Erythroblast (primary cell): ENCODE results near the gene LRRC25.

Experiments
- DNase-seq, 2 experiments: peaks; one replicate each; lab custom pipeline; 2025; lab: John Stamatoyannopoulos, UW
- GATA1 ChIP-seq: IDR thresholded peaks from 2 replicates; pipeline ENCODE4 v1.6.1; 2011; ENCODE audit warnings: low read depth, mild to moderate bottlenecking, control low read depth, low read length, moderate library complexity
- POLR2A ChIP-seq: IDR thresholded peaks from 2 replicates; pipeline ENCODE4 v1.6.1; 2011; ENCODE audit warnings: mild to moderate bottlenecking, low read length

LRRC25 gene

DNA sequence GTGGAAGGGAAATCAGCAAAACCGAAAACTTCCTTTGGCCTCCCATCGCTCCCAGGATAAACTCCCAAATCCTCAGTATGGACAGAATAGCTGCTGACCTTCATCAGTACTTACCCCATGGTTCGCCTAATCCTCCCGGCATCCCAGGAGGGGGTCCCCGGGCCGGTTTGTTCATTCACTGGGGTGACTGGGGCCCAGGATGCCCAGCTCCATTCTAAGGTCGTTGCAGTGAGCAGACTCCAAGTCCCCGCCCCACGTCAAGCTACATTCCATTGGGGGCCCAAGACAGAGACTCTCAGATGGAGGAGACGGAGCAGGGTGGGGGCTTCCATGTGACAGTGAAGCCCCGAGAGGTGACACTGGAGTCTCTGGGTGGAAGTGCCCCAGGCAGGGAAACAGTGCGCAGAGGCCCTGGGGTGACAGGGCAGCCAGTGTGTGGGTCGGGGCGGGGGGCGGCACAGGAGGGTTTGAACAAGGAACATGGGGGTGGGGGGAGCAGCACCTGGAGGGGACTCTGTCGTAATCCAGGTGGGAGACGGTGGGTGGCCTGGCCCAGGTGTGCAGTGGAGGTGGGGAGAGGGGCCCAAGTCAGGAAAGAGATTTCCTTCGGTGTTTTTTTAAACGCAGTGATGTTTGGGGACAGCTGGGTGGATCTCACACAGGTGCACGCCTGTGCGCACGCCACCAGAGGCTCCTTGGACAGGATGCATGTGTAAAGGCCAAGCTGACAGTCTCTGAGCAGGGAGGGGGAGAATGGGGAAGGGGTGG lies 26.9 kb upstream of the LRRC25 start:
- DNase-seq: no peak
- no peak for TF ChIP-seq POLR2A
- TF ChIP-seq GATA1: no peak

DNA sequence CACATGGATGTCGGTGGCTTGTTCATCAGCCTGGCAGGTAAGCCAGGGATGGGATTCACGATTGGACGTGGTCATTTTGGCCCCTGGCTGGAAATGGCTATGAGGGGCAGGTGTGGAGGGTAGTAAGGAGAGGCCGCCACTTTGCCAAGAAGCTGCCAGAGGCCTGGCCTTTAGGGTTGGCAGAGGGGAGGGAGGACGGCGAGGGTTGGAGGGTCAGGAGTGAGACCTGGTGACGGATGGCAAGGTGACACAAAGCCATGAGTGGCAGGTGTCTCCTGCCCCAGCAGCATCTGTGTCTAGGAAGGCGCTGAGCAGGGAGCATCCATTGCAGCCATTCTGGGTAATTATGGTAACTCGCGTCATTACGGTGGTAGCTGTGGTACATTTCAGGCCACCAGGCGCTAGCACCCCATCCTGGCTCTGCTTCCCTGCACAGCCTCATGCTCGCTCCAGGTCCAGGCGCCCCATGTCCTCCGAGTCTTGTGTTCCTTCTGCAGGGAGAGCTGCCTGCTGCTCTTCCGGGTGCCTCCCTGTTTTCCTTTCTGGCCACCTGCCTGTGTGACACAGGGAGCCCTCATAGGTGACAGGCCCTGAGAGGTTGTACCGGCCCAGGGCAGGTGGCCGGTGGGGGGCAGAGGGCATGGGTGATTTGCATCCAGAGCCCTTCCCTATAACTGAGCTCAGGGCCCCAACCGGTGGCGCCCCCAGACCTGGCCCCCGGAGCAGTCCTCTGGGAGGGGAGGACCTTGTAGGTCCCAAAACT lies 26.0 kb upstream of the LRRC25 start:
- TF ChIP-seq POLR2A (no peak), GATA1 (no peak)
- DNase-seq: no peak

DNA sequence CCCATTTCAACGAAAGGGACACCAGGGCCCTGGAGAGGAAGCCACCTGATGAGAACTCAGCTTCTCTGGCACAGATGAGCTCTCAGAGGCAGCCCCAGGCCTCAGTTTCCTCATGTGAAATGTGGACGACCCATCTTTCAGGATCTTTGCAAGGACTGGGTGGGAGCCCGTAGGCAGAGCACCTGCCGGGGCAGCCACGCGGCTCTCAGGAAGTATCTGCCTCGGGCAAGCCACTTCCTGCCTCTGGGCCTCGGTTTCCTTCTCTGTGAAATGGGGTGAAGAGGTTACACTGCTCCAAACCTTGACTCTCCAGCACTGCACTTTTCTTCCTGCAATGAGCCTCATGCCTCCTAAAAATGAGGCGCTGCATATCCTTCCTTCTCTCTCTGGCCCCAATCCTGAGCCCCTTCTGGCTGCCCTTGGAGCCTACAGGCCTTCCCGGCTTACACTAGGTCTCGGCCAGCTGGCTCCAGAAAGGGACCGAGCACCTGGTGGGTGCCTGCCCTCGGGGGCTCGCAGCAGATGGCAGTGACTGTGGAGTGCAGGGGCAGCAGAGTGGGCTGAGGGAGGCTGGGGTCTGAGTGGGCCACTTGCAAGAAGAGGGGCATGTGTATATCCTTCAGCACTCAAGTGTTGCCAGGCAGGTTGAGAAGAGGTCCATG lies 25.2 kb upstream of the LRRC25 start:
- no peak for DNase-seq
- TF ChIP-seq POLR2A (no peak), GATA1 (no peak)

DNA sequence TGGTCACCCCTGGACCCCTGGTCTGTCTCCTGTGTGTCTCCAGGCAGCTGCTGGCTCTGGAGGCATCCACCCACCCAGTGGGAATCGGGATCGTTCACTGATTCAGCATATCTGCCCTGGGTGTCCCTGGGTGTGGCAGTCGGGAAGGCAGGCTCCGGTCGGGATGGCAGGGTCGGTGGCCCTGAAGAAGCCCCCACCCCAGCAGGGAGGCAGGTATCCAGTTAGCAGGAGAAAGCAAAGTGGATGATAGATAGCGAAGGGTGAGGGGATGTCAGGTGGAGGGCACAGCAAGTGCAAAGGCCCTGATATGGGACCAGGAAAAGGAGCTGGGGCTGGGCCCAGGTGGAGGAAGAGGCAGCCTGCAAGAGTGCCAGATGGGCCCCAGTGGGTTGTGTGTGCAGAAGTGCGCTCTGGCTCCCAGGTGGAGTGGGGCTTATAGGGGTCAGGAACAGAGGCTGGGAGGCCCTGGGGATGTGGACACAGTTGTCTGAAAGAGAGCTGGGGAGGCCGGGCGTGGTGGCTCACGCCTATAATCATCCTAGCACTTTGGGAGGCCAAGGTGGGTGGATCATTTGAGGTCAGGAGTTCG lies 24.0 kb upstream of the LRRC25 start:
- TF ChIP-seq GATA1 (no peak), POLR2A (no peak)

DNA sequence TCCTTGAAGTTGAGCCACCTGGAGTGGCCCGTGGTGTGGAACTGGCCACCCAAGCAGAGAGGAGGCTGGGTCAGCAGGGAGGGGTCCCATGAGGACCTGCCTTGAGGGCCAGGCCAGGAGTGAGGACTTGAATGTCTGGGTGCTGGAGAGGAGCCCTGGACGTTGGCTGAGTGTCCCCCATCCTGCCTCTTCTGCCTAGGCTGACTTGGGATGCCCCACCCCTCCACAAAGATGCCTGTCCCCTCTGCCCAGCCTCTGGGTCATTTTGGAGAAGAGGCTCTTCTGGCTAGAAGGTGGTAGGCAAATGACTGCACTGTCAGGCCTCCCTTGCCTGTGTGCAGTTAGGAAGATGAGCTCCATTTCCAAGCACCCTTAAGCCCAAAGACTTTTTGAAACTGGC lies 23.5 kb upstream of the LRRC25 start:
- TF ChIP-seq GATA1 (no peak), POLR2A (no peak)
- DNase-seq: no peak

More for the DNA sequence above, 24.0 kb upstream of the LRRC25 start:
- no peak for DNase-seq

DNA sequence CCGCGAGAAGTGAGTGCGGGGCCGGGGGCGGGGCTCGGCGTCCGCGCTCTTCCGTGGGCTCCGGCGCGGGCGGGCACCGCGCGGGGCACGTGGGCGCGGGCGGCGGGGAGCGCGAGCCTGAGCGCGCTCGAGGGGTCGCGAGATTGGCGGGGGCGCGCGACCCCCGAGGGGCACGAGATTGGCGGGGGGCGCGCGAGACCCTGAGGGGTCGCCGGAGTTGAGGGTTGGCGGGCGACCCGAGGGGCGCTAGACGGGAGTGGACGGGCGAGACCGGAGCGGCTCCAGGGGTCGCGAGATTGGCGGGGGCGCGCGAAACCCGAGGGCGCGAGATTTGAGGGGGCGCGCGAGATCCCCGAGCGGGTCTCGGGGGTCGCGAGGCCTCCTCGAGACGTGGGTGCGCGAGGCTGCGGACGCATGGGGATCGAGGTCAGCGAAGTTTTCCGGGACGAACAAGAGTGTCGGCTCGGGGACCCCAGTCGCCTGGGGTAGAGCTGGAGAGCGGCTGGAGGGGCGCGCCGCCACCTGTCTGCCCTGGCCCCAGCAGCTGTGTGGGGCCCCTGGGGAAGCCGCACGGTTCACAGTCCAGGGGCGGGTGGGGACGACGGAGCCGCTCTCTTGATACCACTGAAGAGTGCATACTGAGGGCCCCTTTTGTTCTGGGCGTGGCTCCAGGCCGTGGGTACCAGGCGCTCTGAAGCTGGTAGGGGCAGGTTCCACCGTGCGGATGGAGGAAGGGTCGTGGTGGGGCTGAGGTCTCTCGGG lies 22.5 kb upstream of the LRRC25 start:
- peak; percentile 75 to 77 for DNase-seq
- no peak for TF ChIP-seq GATA1

DNA sequence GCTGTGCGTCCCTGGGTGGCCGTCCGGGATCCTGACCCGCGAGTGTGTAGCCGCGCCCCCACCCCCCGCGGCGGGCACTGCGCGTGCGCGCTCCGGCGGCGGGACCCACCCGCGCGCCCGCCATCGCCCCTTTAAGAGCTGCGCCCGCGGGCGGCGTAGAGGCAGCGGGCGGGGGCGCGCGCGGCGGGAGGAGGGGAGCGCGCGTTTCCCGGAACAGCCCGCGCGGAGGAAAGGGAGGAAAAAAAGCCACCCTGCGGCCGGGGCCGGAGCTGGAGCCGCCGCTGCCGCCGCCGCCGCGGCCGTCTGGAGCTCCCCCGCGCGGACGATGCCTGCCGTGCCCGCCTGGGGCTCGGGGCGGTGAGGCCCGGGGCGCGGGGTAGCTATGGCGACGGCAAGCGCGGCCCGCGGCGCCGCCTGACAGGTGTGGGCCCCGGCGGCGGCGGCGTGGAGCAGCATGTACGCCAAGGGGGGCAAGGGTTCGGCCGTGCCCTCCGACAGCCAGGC lies 21.8 kb upstream of the LRRC25 start, which contains the start of gene SSBP4:
SSBP4 (plus strand) TSS at position 204 of the 504 bp plus-strand sequence; CDS start at position 455, 251 bp downstream.
- peak; percentile 89 to 92 for DNase-seq
- TF ChIP-seq GATA1: no peak
- TF ChIP-seq POLR2A: no peak

DNA sequence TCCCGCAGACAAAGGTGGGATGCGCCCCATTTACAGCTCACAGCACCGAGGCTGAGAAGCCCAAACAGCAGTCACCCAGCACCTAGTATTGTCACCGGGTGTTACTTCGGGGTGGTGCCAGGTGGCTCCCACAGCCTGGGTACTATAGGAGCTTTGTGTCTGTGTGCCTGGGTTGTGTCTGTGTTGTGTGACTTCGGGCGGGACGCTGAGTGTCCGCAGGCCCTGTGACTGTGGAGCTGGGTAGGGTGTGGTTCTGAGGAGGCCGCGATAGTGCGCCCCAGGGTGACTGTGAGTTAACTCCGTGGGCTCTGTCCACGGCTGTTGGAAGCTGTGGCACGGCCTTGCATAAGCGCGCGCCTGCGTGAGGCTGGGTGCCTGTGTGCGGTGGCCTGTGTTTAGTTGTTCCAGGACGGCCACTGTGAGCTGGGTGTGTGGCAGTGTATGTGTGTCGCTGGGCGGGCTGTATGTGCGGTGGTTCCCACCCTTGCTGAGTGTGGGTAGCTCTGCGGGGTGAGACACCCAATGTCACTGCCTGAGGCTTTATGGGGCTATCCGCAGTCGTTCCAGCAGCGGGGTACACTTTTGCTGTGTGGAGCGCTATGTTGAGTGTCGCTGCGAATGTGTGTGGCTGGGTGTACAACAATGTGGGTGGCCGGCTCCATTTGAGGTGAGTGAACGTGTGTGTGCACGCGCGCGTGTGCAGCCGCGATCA lies 21.2 kb upstream of the LRRC25 start:
- peak; percentile 83 to 86 for DNase-seq
- TF ChIP-seq POLR2A: no peak
- TF ChIP-seq GATA1: no peak

DNA sequence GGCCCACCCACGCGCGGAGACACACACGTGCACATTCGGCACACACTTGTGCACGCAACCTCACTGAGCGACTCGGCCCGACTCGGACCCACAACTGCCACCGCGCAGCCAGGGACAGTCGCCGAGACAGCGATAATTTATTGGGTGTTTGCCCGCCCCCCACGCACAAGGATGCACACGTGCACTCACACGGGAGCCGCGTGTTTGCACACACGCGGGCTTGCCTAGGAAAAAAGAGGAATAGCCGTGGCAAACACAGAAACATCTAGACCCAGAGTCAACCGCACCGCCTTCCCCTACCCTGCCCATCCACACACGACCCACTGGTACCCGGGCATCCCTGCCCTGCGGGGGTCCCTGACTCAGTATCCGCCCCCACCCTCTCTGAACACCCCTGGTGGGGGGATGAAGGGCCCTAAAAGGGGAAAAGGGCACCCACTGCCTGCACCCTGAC lies 20.6 kb upstream of the LRRC25 start:
- peak in 1 of 2 experiments; percentile 55 for DNase-seq
- TF ChIP-seq POLR2A: no peak
- no peak for TF ChIP-seq GATA1

DNA sequence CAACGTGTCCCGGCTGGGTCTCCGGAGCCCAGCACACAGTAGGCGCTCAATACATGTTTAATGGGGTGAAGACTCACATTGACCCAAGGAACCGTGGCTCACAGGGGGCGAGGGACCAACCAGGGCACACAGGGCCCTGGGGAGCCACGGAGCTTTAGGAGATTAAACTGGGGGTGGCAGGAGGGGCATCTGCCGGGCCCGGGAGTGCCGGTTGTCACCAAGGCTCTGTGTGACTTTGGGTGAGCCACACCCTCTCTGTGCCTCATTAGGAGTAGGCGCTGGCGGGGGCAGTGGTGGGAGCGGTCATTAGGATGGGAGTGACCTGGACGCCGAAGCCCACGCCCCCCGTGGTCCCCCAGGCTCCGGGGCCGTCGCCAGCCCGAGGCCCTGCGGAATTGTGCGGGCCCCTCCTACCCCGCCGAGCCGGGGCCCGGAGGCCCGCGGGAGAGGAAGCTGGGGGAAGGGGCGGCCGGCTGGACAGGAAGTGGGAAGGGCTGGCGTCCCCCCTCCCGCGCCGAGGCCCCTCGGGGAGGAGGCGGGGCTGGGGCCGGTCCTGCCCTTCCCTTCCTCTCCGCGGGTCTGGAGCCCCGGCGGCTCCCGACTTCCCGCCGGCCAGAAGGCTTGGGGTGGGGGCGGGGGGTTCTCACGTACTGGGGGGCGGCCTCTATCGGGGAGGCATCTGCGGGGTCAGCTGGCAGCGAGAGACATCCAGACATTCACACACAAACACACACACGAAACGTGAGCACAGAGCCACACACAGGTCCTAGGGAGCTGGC lies 20.0 kb upstream of the LRRC25 start:
- DNase-seq: peak in 1 of 2 experiments; percentile 66
- TF ChIP-seq GATA1 (no peak), POLR2A (peak; percentile 26)

DNA sequence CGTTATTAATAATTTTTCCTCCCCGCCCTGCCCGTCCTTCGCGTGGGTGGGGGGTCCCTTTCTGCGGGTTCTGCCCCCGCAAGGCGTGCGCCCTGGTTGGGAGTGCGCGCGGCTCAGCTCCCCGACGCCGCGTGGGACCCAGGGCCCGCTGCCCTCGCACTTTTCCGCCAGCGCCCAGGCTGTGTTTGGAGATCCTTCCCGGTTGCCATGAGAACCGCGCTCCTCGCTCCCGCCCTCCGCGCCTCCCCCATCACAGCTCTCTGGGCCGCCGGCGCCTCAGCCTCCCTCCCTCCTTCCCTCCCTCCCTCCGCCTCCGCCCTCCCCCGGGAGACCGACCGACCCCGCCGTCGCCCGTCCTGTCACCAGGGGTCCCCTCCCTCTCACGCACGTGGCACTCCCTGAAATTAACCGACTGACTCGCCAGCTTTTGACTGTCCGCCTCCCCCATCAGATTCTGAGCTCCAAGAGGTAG lies 19.4 kb upstream of the LRRC25 start:
- no peak for TF ChIP-seq GATA1
- peak; percentile 31 for TF ChIP-seq POLR2A
- DNase-seq: peak; percentile 88 to 90
